Stimulated activated CD4-positive, alpha-beta T cell treated with anti-CD3 and anti-CD28 coated beads, Interleukin-4, amount 100 ng/mL, for 24 hours (primary cell): ENCODE results near the gene IFI44L.

ENCODE experiments used
- DNase-seq: peaks from one replicate; pipeline ENCODE4 v3.0.0-alpha.2; 2020

Gene IFI44L

DNA sequence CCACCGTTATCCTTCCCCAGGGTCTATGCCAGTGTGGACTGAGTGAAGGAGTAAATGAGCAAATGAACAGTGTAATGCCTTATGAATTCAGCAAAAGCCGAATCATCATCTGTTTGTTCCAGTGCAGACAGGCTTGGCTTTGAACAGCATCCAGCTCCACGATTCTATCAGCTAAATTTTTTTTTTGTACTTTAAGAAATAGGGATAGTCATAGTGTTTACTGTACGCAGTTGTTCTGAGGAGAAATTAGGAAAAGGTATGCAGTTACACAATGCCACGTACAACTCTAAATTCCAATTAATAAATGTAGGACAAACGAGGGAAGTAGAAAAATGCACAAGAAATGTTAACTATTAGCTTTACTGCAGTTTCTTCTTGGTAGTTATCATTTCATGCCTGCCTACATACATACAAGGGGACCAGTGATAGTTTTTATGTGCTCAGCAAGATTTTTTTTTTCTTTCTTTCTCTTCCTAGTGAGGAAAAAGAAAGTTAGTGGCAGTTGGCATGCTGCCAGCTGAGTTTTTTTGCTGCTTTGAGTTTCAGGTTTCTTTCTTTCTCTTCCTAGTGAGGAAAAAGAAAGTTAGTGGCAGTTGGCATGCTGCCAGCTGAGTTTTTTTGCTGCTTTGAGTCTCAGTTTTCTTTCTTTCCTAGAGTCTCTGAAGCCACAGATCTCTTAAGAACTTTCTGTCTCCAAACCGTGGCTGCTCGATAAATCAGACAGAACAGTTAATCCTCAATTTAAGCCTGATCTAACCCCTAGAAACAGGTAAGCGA is at the start of gene IFI44L:
Gene IFI44L, plus strand, starts transcription at position 646 of the 777 bp plus-strand sequence. CDS start 7,468 bp downstream, outside the sequence.
- DNase-seq = peak; percentile 64

DNA sequence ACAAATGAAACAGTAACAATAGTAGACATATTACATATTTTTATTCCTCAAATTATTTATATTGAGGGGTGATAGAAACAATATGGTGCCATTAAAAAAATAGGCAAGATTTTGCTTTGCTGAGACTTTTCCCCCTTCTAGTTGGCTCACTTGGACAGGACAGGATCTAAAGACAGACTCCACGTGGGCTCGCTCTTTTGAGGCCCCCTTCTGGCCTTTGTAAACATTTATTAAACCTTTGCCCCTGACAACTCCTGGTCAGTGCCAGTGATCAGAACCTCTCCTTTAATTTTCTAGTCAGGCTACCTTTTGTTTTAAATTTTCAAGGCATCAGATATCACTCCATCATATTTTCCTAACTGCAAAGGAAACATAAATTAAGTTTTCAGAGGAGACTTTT is 49.7 kb upstream of the IFI44L start:
- DNase-seq = no peak

DNA sequence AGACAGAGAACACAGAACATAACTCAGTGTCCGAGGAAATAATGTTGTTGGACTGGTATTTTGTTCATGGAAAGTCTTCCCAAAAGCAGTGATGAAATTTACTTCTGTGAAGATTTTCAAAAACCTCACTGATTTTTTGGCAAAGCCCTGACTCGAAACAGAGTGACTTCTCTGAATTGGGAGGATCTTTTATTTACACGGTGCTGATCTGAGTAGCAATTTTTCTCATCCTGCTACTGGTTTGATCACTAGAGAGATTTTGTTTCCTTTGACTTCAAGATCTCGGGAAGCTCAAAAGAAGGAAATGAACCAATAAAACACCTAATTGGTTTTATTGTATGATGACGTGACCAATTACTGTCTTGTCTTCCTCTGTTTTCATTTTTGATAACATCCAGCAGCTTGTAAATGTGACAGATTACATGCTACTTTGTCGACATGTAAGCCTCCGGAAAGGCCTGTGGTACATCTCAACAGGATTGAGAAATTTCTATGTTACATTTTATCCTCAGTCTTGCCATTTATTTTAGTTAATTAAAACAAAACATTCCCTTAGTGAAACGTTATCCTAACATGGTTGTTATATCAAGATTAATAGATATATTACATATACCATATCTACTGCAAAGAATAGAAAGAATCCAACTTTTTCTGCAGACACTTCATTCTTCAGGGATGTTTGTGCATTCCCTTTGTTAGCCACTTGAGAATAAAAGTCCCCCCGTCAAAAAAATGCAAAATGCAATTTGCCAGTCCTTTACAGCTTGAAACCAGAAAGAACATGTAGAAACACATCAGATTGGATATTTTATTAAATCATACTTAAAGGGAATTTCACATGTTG is 42.8 kb upstream of the IFI44L start:
- no peak for DNase-seq

- no peak for DNase-seq
Observed at GRCh38 chr1:78586572-78586971, 33.7 kb upstream of the IFI44L start.

DNA sequence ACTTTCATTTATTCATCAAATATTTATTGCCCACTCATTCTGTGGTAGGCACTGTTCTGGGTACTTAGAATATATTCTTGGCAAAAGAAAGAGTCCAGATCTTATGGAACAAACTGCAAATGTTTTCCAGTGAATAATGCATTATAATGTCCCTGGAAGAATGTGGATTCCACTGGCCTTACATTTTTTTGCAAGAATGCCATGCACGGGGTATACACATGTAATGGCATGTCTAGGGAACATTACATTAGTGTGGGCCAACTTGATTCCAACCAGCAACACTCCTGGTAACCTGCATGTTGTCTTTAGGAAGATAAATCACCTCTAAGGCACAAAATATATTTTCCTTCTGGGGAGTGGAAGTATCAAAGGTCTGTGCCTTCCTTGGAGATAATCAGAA is 33.0 kb upstream of the IFI44L start:
- DNase-seq = no peak

GRCh38 chr1:78591971-78592370 is 28.3 kb upstream of the IFI44L start:
- DNase-seq = no peak

GRCh38 chr1:78599294-78599693 is 21.0 kb upstream of the IFI44L start:
- no peak for DNase-seq

DNA sequence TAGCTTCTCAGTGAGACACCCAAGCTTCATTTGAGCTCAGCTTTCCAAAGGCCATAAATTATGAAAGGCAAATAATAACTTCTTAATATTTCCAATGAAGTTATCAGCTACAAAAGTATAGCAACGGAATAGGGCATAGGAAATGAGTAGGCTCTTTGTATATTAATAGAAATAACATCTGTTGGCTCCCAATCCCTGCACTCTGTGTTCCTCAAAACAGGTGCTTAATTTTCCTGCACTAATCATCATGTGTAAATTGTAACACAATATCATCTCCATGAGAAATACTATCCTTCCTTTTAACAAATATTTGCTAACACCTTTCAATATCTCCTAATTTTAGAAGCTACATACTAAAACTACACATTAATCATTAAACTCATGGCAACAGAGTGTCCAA is 19.2 kb upstream of the IFI44L start:
- DNase-seq = no peak

GRCh38 chr1:78603206-78603605 is 17.0 kb upstream of the IFI44L start:
- DNase-seq = no peak

- DNase-seq = no peak
Observed at GRCh38 chr1:78604643-78605042, 15.6 kb upstream of the IFI44L start.

GRCh38 chr1:78606274-78606673 is 14.0 kb upstream of the IFI44L start:
- no peak for DNase-seq

GRCh38 chr1:78607334-78607927 is 12.8 kb upstream of the IFI44L start:
- no peak for DNase-seq

GRCh38 chr1:78607944-78608343 is 12.3 kb upstream of the IFI44L start:
- no peak for DNase-seq

- DNase-seq = peak; percentile 67
Observed at GRCh38 chr1:78617615-78618026, 2.6 kb upstream of the IFI44L start.

DNA sequence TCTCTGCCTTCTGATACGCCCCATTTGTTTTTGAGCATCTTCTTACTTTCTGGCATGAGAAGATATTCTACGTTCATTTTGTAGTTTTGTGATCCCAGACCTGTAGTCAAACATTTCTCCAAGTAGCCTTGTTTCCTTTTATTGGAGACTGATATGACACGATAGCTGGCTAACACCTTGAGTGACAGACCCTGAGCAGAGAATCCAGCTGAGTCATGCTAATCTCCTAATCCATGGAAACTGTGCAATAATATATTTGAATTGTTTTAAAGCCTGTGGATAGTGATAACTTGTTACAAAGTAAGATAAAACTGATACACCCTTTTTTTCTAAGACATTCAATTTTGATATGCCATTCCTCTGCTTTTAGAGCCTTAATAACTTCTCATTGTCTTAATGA is 1.2 kb upstream of the IFI44L start:
- DNase-seq = no peak

- DNase-seq = no peak
Observed at GRCh38 chr1:78619446-78619802, 824 bp upstream of the IFI44L start.

- no peak for DNase-seq
Observed at GRCh38 chr1:78620666-78621065, 418 bp downstream of the IFI44L start.

GRCh38 chr1:78622548-78622947 is 2.3 kb downstream of the IFI44L start:
- DNase-seq = no peak

DNA sequence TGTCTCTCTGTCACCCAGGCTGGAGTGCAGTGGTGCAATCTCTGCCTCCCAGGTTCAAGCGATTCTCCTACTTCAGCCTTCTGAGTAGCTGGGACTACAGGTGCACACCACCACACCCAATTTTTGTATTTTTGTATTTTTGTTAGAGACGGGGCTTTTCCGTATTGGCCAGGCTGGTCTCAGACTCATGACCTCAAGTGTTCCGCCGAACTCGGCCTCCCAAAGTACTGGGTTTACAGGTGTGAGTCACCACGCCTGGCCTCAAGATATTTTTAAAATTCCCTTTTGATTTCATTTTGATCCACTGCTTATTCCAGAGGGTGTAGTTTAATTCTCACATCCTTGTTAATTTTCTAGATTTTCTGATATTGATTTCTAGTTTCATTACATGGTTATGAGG is 3.8 kb downstream of the IFI44L start:
- DNase-seq = no peak

- DNase-seq = no peak
Observed at GRCh38 chr1:78627321-78627720, 7.1 kb downstream of the IFI44L start.

GRCh38 chr1:78630600-78630999 is 10.4 kb downstream of the IFI44L start:
- DNase-seq = no peak

DNA sequence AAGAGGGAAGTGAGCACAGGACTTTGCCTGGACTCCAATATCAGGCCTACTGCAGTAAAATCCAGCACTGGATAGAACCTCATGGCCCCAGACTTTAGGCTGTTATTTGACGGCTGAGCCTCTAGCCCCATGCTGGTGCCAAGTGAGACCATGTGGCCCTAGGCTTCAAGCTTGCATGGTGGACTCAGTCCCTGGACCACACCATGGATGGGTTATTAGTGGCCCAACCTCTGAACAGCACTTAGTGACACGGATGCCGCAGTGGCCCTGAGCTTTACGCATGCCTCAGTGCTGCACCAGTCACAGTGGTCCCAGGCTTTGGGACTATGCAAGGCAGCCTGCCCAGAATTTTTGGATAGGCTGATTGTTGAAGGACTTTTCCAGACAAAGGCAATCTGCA is 13.0 kb downstream of the IFI44L start:
- no peak for DNase-seq

DNA sequence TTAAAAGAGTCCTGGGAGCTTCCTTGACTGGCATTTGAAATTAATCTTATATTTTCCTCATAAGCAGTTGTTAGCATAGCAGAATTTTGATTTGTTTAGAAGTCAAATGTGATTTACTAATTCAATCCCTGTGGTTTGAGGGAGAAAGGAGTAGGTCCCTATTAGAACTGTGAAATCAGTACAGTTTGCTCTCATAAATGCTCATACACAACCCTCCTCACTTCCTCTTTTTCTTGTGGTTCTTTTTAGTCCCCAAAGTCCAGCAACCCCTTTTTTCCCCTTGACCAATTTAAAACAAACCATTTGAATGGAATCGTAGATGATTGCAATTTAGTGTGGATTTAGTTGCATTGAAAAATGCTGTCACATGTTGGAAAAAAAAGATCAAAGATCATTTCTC is 20.2 kb downstream of the IFI44L start:
- DNase-seq = no peak

DNA sequence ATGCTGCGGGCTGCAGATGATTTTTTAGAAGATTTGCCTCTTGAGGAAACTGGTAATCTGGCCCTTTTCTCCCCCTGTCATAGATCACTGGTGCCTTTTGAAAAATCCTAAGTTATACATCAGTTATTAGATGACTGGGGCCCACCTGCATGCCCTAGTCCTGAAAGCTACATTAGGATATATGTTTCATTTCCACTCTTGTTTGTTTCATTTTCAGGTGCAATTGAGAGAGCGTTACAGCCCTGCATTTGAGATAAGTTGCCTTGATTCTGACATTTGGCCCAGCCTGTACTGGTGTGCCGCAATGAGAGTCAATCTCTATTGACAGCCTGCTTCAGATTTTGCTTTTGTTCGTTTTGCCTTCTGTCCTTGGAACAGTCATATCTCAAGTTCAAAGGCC is 21.3 kb downstream of the IFI44L start:
- DNase-seq = no peak
